Erythroblast (primary cell): Measurements from ENCODE around the gene HBZ.

Source experiments
- GATA1 ChIP-seq: IDR thresholded peaks from 2 replicates; pipeline ENCODE4 v1.6.1; 2011; ENCODE audit warnings: low read depth, mild to moderate bottlenecking, control low read depth, low read length, moderate library complexity
- POLR2A ChIP-seq: IDR thresholded peaks from 2 replicates; pipeline ENCODE4 v1.6.1; 2011; ENCODE audit warnings: mild to moderate bottlenecking, low read length

- no peak for TF ChIP-seq POLR2A
- TF ChIP-seq GATA1: no peak
Observed at GRCh38 chr16:167122-167690, 14.8 kb downstream of the HBZ start.
